Liver (tissue), 9 donors: ENCODE data around the gene DHRS9. TPM values are rescaled to one million over a fixed set of nuclear protein-coding genes. Genes with fewer than 3 reads are reported as not detected.
A peak's percentile ranks its signal among the peaks of the same experiment; 100 is the strongest.

Experiments
- DNase-seq: peaks from one replicate; pipeline ENCODE4 v3.0.0-alpha.2; 2017; ENCODE audit warnings: low spot score
- H3K27ac ChIP-seq, 2 donors: one replicate each; pipeline ENCODE4 v1.7.0; 2013; ENCODE audit warnings: inconsistent platforms in 2 of 2, low read length in 2 of 2, control low read depth in 1 of 2, low read depth in 1 of 2, mild to moderate bottlenecking in 1 of 2
- H3K27me3 ChIP-seq, 4 donors: one replicate each; pipeline versions ENCODE4 v1.6.1 to v1.7.0; 2013; ENCODE audit warnings: low read length in 3 of 4, inconsistent platforms in 1 of 4, mild to moderate bottlenecking in 1 of 4, moderate library complexity in 1 of 4; ENCODE audit not compliant: control insufficient read depth in 4 of 4, insufficient read depth in 4 of 4
- H3K36me3 ChIP-seq, 4 donors: one replicate each; pipeline versions ENCODE4 v1.6.1 to v1.7.0; 2013; ENCODE audit warnings: low read length in 3 of 4, mild to moderate bottlenecking in 3 of 4, low read depth in 1 of 4, moderate library complexity in 1 of 4; ENCODE audit not compliant: control insufficient read depth in 4 of 4, insufficient read depth in 3 of 4
- H3K4me1 ChIP-seq, 4 donors: one replicate each; pipeline versions ENCODE4 v1.6.1 to v1.7.0; 2013; ENCODE audit warnings: low read length in 3 of 4, mild to moderate bottlenecking in 3 of 4, moderate library complexity in 1 of 4; ENCODE audit not compliant: control insufficient read depth in 4 of 4, insufficient read depth in 4 of 4
- H3K4me3 ChIP-seq, 3 donors: one replicate each; pipeline versions ENCODE4 v1.6.1 to v1.7.0; 2013; ENCODE audit warnings: low read length in 3 of 3, control low read depth in 1 of 3, low read depth in 1 of 3, mild to moderate bottlenecking in 1 of 3
- H3K9ac ChIP-seq, 2 donors: one replicate each; pipeline ENCODE4 v1.7.0; 2013; ENCODE audit warnings: low read length in 2 of 2, mild to moderate bottlenecking in 2 of 2, moderate library complexity in 2 of 2, control low read depth in 1 of 2, low read depth in 1 of 2
- H3K9me3 ChIP-seq, 4 donors: one replicate each; pipeline versions ENCODE4 v1.6.1 to v1.7.0; 2013; ENCODE audit warnings: low read length in 3 of 4; ENCODE audit not compliant: control insufficient read depth in 4 of 4
- CTCF ChIP-seq: fragments of 150-350 bp; IDR thresholded peaks from 2 replicates; pipeline ENCODE4 v1.5.1; 2017; ENCODE audit warnings: improper control_type of control experiment, low read depth, low read length; ENCODE audit not compliant: missing input control
- EGR1 ChIP-seq, 2 donors: IDR thresholded peaks; 2 replicates each; pipeline ENCODE4 v1.6.1; 2016 to 2018; ENCODE audit warnings: antibody characterized with exemption in 2 of 2, low read depth in 2 of 2
- FOXA2 ChIP-seq: IDR thresholded peaks from 2 replicates; pipeline ENCODE4 v1.6.1; 2016; ENCODE audit warnings: antibody characterized with exemption
- HNF4A ChIP-seq, 2 donors: conservative IDR thresholded peaks; 2 replicates each; pipeline ENCODE4 v1.6.1; 2016; ENCODE audit warnings: antibody characterized with exemption in 2 of 2, mild to moderate bottlenecking in 2 of 2
- HNF4G ChIP-seq: IDR thresholded peaks from 2 replicates; pipeline ENCODE4 v1.6.1; 2016; ENCODE audit warnings: antibody characterized with exemption
- JUND ChIP-seq, 2 donors: IDR thresholded peaks; 2 replicates each; pipeline ENCODE4 v1.6.1; 2016; ENCODE audit warnings: antibody characterized with exemption in 2 of 2
- RAD21 ChIP-seq, 2 donors: IDR thresholded peaks; 2 replicates each; pipeline ENCODE4 v1.6.1; 2016; ENCODE audit warnings: antibody characterized with exemption in 2 of 2, mild to moderate bottlenecking in 2 of 2
- RXRA ChIP-seq, 2 donors: IDR thresholded peaks; 2 replicates each; pipeline ENCODE4 v1.6.1; 2017 to 2018; ENCODE audit warnings: antibody characterized with exemption in 2 of 2, mild to moderate bottlenecking in 1 of 2
- TAF1 ChIP-seq: conservative IDR thresholded peaks from 2 replicates; pipeline ENCODE4 v1.6.1; 2016; ENCODE audit warnings: antibody characterized with exemption, mild to moderate bottlenecking
- YY1 ChIP-seq: IDR thresholded peaks from 2 replicates; pipeline ENCODE4 v1.6.1; 2016; ENCODE audit warnings: antibody characterized with exemption, mild to moderate bottlenecking
- ZBTB33 ChIP-seq: IDR thresholded peaks from 2 replicates; pipeline ENCODE4 v1.6.1; 2016; ENCODE audit warnings: antibody characterized with exemption
- WGBS: extraction: QIAGEN DNeasy Blood & Tissue Kit; methylation state at CpG from one replicate; pipeline ENCODE4 v1.1.7; 2013; 5-methylcytosine and 5-hydroxymethylcytosine counted together
- polyA plus RNA-seq, 2 donors: library from polyadenylated mRNA; stranded (reverse) in 1 of 2; unstranded in 1 of 2; fragments of 200-250 nt in 1 of 2; fragments of >200 nt in 1 of 2; fragmentation: Nextera tagmentation in 1 of 2; extraction: Ambion mirVana in 1 of 2; gene quantifications; one replicate each; pipeline versions ENCODE4 v1.2.1 to v1.2.3, GENCODE V29; 2013 to 2015
- total RNA-seq, 2 donors: library from RNA; depleted of rRNA; stranded (reverse); fragments of >200 nt; gene quantifications; one replicate each; pipeline ENCODE4 v1.2.3, GENCODE V29; 2014
- TF ChIP-seq, protein P1 (sequence below): IDR thresholded peaks from 2 replicates; pipeline ENCODE4 v1.6.1; 2016; ENCODE audit warnings: antibody characterized with exemption
- donor health status: healthy.
- donor health status: healthy.
- donor health status: healthy.
- donor health status: healthy.
- donor health status: healthy.

Gene DHRS9
- total and polyA plus RNA-seq, 4 donors, result 0.25 to 0.93 (median 0.63) TPM

DNA sequence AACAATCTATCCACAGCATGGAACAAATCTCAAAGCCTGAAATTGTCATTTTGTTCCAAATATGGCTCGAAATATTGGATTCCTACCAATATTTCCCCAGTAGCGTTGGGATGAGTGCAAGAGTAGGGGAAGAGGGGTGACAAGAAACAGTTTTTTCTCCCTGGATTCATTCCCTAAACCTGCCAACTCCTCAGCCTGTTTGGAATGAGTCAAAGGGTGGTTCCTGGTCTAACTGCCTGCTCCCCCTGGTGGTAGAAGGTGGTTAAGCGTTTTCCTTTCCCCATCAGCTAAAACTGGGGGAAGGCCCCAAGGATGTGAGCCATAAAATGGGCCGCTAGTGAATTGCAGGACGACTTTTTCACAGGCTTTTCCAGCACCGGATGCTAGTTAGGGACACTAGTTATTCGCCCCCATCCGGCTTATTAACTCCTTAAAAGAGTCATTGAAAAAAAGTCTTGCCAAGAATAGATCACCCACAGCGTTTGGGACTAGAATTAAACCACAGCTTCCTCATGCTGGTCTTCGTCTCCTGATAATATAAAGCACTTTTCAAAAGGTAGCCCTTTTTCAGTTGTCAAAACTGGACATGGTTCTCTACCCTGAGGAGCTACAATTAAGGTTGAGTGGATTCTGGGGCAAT, 72.5 kb downstream of the DHRS9 start:
- H3K9ac ChIP-seq, result no peak overlapping the region

GRCh38 chr2:169143998-169144397, 74.6 kb downstream of the DHRS9 start:
- no peaks in the 10 kb centered on the region for H3K9me3 ChIP-seq
- no peaks in the 10 kb centered on the region for H3K4me1 ChIP-seq
- no peaks in the 10 kb centered on the region for H3K36me3 ChIP-seq
- DNase-seq, result no peak
- 74% methylated on average over 3 of the region's 3 CpGs for WGBS
- no peak overlapping the region for H3K27ac ChIP-seq
- no peak overlapping the region for H3K9ac ChIP-seq
- no peaks in the 10 kb centered on the region for H3K27me3 ChIP-seq
- no peak overlapping the region for H3K4me3 ChIP-seq
- no peak for TF ChIP-seq YY1
- TF ChIP-seq CTCF, result no peak
- TF ChIP-seq RXRA (IDR thresholded peaks at IDR 0.05), result no peak
- TF ChIP-seq HNF4A (conservative IDR thresholded peaks at IDR 0.05), result no peak
- TF ChIP-seq HNF4G, result no peak
- no peak for TF ChIP-seq ZBTB33
- no peak for TF ChIP-seq TAF1
- no peak for TF ChIP-seq RAD21 (IDR thresholded peaks at IDR 0.05)
- no peak for TF ChIP-seq EGR1 (IDR thresholded peaks at IDR 0.05; ENCODE audit: low read depth in 2 of 2)
- TF ChIP-seq, protein P1, sequence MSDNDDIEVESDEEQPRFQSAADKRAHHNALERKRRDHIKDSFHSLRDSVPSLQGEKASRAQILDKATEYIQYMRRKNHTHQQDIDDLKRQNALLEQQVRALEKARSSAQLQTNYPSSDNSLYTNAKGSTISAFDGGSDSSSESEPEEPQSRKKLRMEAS, result no peak
- TF ChIP-seq FOXA2, result no peak
- TF ChIP-seq JUND (IDR thresholded peaks at IDR 0.05), result no peak

More for the DNA sequence above, 72.5 kb downstream of the DHRS9 start:
- Histone ChIP-seq H3K27ac (no peak overlapping the region), H3K36me3 (no peaks in the 10 kb centered on the region), H3K9me3 (no peaks in the 10 kb centered on the region), H3K4me1 (no peaks in the 10 kb centered on the region), H3K4me3 (no peak overlapping the region), H3K27me3 (no peaks in the 10 kb centered on the region)
- WGBS, result 29% methylated on average over 10 of the region's 10 CpGs
- TF ChIP-seq ZBTB33 (no peak), YY1 (no peak), EGR1 (IDR thresholded peaks at IDR 0.05; ENCODE audit: low read depth in 2 of 2) (no peak), HNF4A (conservative IDR thresholded peaks at IDR 0.05) (no peak), RAD21 (IDR thresholded peaks at IDR 0.05) (peak; percentile 72 to 86), CTCF (peak; percentile 76), FOXA2 (no peak)
- DNase-seq, result peak; percentile 71

Other genes with a start within 250 kb of the DHRS9 start
- 1 to 10 TPM in 1 of 2 donors, not detected in 1; 8.2 TPM for gene SPC25, start 179.1 kb upstream of the DHRS9 start, total RNA-seq
- gene SPC25, start 179.1 kb upstream of the DHRS9 start, polyA plus RNA-seq, result 1 to 10 TPM in 1 of 2 donors, under 1 TPM in 1; 0.58 to 2.1 TPM
- gene G6PC2, start 168.3 kb upstream of the DHRS9 start, total RNA-seq, result not detected
- gene G6PC2, start 168.3 kb upstream of the DHRS9 start, polyA plus RNA-seq, result not detected
- 10 to 100 TPM; 43.5 to 74.3 TPM for gene ABCB11, start 38.2 kb upstream of the DHRS9 start, total RNA-seq
- 10 to 100 TPM; 18.3 to 33.1 TPM for gene ABCB11, start 38.2 kb upstream of the DHRS9 start, polyA plus RNA-seq